Sigmoid colon (tissue), 4 donors: Measurements from ENCODE around the gene EFCAB8.

Experiments used
- CTCF ChIP-seq, 4 experiments: fragments of 450-650 bp in 3 of 4; fragments of 200-600 bp in 1 of 4; IDR thresholded peaks; one replicate each; pipeline ENCODE4 v1.5.1; 2016 to 2019; ENCODE audit warnings: antibody characterized with exemption in 4 of 4, mild to moderate bottlenecking in 3 of 4, moderate library complexity in 2 of 4
- EP300 ChIP-seq, 4 donors: sonication (generic); formaldehyde crosslinking; IDR thresholded peaks; one replicate each; pipeline ENCODE4 v1.6.1; 2017; ENCODE audit warnings: antibody characterized with exemption in 4 of 4

- no peak for TF ChIP-seq EP300 (IDR thresholded peaks at IDR 0.05)
- TF ChIP-seq CTCF (IDR thresholded peaks at IDR 0.05): no peak
These were observed 534 bp upstream of the EFCAB8 start for GRCh38 chr20:32858189-32858588.
